OCI-LY1 (cell line): ENCODE results near the gene GNAT3.

ENCODE experiments used
- H2AFZ ChIP-seq: fragments of 200-600 bp; sonication (generic), shearing (Covaris generic); 2 replicates; pipeline ENCODE4 v1.6.0; 2014; ENCODE audit warnings: antibody characterized with exemption, mild to moderate bottlenecking, low read length
- H3F3A ChIP-seq: fragments of 200-600 bp; sonication (generic), shearing (Covaris generic); 2 replicates; pipeline ENCODE4 v1.6.0; 2014; ENCODE audit warnings: mild to moderate bottlenecking, antibody characterized with exemption, low read length, moderate library complexity; ENCODE audit not compliant: insufficient read depth
- H3K27ac ChIP-seq: fragments of 200-600 bp; sonication (generic); 2 replicates; pipeline ENCODE4 v1.5.1; 2014; ENCODE audit warnings: low read length, mixed run types, mild to moderate bottlenecking, low read depth; ENCODE audit not compliant: poor library complexity, severe bottlenecking
- H3K27me3 ChIP-seq: fragments of 200-600 bp; sonication (generic); 2 replicates; pipeline ENCODE4 v1.6.0; 2014; ENCODE audit warnings: antibody characterized with exemption, mild to moderate bottlenecking, low read length, moderate library complexity; ENCODE audit not compliant: insufficient read depth
- H3K36me3 ChIP-seq: fragments of 200-600 bp; sonication (generic); 2 replicates; pipeline ENCODE4 v1.6.1; 2014; ENCODE audit warnings: mild to moderate bottlenecking, antibody characterized with exemption, low read length, moderate library complexity, mixed read lengths; ENCODE audit not compliant: insufficient read depth
- H3K4me1 ChIP-seq: fragments of 200-600 bp; sonication (generic); 2 replicates; pipeline ENCODE4 v1.5.1; 2014; ENCODE audit warnings: mild to moderate bottlenecking, low read length, moderate library complexity; ENCODE audit not compliant: insufficient read depth, severe bottlenecking
- H3K4me2 ChIP-seq: fragments of 200-600 bp; sonication (generic), shearing (Covaris generic); 2 replicates; pipeline ENCODE4 v1.6.1; 2014; ENCODE audit warnings: low read length
- H3K4me3 ChIP-seq: fragments of 200-600 bp; sonication (generic); 2 replicates; pipeline ENCODE4 v1.5.1; 2014; ENCODE audit warnings: low read length, low read depth, mild to moderate bottlenecking, mixed read lengths; ENCODE audit not compliant: poor library complexity, severe bottlenecking
- H3K79me2 ChIP-seq: fragments of 200-600 bp; shearing (Covaris generic); 2 replicates; pipeline ENCODE4 v1.6.1; 2016; ENCODE audit warnings: mixed run types, low read length, mixed read lengths; ENCODE audit not compliant: insufficient read depth
- H3K9ac ChIP-seq: fragments of 200-600 bp; sonication (generic), shearing (Covaris generic); 2 replicates; pipeline ENCODE4 v1.6.1; 2014; ENCODE audit warnings: mild to moderate bottlenecking, low read length, mixed read lengths
- H3K9me2 ChIP-seq: fragments of 200-600 bp; sonication (generic), shearing (Covaris generic); 2 replicates; pipeline ENCODE4 v1.6.1; 2014; ENCODE audit warnings: low read depth, mild to moderate bottlenecking, low read length, mixed read lengths
- H3K9me3 ChIP-seq: fragments of 200-600 bp; shearing (Covaris generic); 2 replicates; pipeline ENCODE4 v1.6.1; 2014; ENCODE audit warnings: low read length, mixed read lengths
- H4K20me1 ChIP-seq: fragments of 200-600 bp; sonication (generic), shearing (Covaris generic); 2 replicates; pipeline ENCODE4 v1.6.0; 2016; ENCODE audit warnings: mild to moderate bottlenecking, low read length; ENCODE audit not compliant: insufficient read depth
- CTCF ChIP-seq: fragments of 200-600 bp; sonication (generic), shearing (Covaris generic); IDR thresholded peaks from 2 replicates; pipeline ENCODE4 v1.5.1; 2017; ENCODE audit warnings: mild to moderate bottlenecking, antibody characterized with exemption, low read length, moderate library complexity, mixed read lengths
- EZH2 ChIP-seq: fragments of 200-600 bp; sonication (generic), shearing (Covaris generic); IDR thresholded peaks from 2 replicates; pipeline ENCODE4 v1.8.0; 2017; ENCODE audit warnings: borderline replicate concordance, mixed run types, mild to moderate bottlenecking, antibody characterized with exemption, low read length, moderate library complexity, mixed read lengths

The GNAT3 gene

GRCh38 chr7:80550005-80550404 lies 38.1 kb upstream of the GNAT3 start:
- H3K79me2 ChIP-seq = no peaks in the 10 kb centered on the region
- H3K4me2 ChIP-seq = no peak overlapping the region
- H3K36me3 ChIP-seq = no peaks in the 10 kb centered on the region
- H4K20me1 ChIP-seq = no peaks in the 10 kb centered on the region
- H3K27ac ChIP-seq = no peak overlapping the region
- TF ChIP-seq CTCF (no peak), EZH2 (no peak)
- H3K9me2 ChIP-seq = no peaks in the 10 kb centered on the region
- no peaks in the 10 kb centered on the region for H3K9me3 ChIP-seq
- H3F3A ChIP-seq = no peaks in the 10 kb centered on the region
- H2AFZ ChIP-seq = no peak overlapping the region
- no peak overlapping the region for H3K9ac ChIP-seq
- no peak overlapping the region for H3K4me3 ChIP-seq
- no peaks in the 10 kb centered on the region for H3K4me1 ChIP-seq
- H3K27me3 ChIP-seq = no peaks in the 10 kb centered on the region

- no peak overlapping the region for H3K4me2 ChIP-seq
- no peak overlapping the region for H3K9ac ChIP-seq
- no peaks in the 10 kb centered on the region for H3F3A ChIP-seq
- H3K27ac ChIP-seq = no peak overlapping the region
- no peak overlapping the region for H3K4me3 ChIP-seq
- TF ChIP-seq CTCF = no peak
- no peaks in the 10 kb centered on the region for H4K20me1 ChIP-seq
- H2AFZ ChIP-seq = no peak overlapping the region
- H3K9me2 ChIP-seq = no peaks in the 10 kb centered on the region
- no peaks in the 10 kb centered on the region for H3K27me3 ChIP-seq
- H3K9me3 ChIP-seq = no peaks in the 10 kb centered on the region
- no peaks in the 10 kb centered on the region for H3K36me3 ChIP-seq
- H3K4me1 ChIP-seq = no peaks in the 10 kb centered on the region
- no peaks in the 10 kb centered on the region for H3K79me2 ChIP-seq
These were observed 37.1 kb upstream of the GNAT3 start for GRCh38 chr7:80548840-80549530.

- no peaks in the 10 kb centered on the region for H3K9me3 ChIP-seq
- H3K36me3 ChIP-seq = no peaks in the 10 kb centered on the region
- no peaks in the 10 kb centered on the region for H4K20me1 ChIP-seq
- no peaks in the 10 kb centered on the region for H3K4me1 ChIP-seq
- H3K9me2 ChIP-seq = no peaks in the 10 kb centered on the region
- no peaks in the 10 kb centered on the region for H3K27me3 ChIP-seq
- no peak overlapping the region for H2AFZ ChIP-seq
- no peak overlapping the region for H3K9ac ChIP-seq
- H3F3A ChIP-seq = no peaks in the 10 kb centered on the region
- no peak for TF ChIP-seq EZH2
- no peak overlapping the region for H3K4me3 ChIP-seq
- no peak overlapping the region for H3K27ac ChIP-seq
- no peak overlapping the region for H3K4me2 ChIP-seq
- H3K79me2 ChIP-seq = no peaks in the 10 kb centered on the region
These were observed 30.5 kb upstream of the GNAT3 start for GRCh38 chr7:80542398-80542797.

GRCh38 chr7:80540836-80541235 lies 29.0 kb upstream of the GNAT3 start:
- no peak for TF ChIP-seq CTCF
- Histone ChIP-seq H4K20me1 (no peaks in the 10 kb centered on the region), H3K4me3 (no peak overlapping the region), H3K4me1 (no peaks in the 10 kb centered on the region), H3K9ac (no peak overlapping the region), H3K9me3 (no peaks in the 10 kb centered on the region), H2AFZ (no peak overlapping the region), H3K4me2 (no peak overlapping the region), H3F3A (no peaks in the 10 kb centered on the region), H3K36me3 (no peaks in the 10 kb centered on the region), H3K27me3 (no peaks in the 10 kb centered on the region), H3K27ac (no peak overlapping the region), H3K79me2 (no peaks in the 10 kb centered on the region), H3K9me2 (no peaks in the 10 kb centered on the region)
